ENCODE data around the gene TP53BP2.

Gene TP53BP2

GRCh38 chr1:223864084-223864483 lies 18.3 kb upstream of the TP53BP2 start:
- no peak overlapping the region for H3K4me3 ChIP-seq (ENCODE audit: low read depth, low read length)
- DNase-seq (ENCODE audit: low read depth) = no peak
- no peak for TF ChIP-seq CTCF (IDR thresholded peaks at IDR 0.05; ENCODE audit: low read depth, low read length, missing control alignments)
- in situ Hi-C loops (cut with HindIII; ENCODE audit: low sequenced_read_pairs) = no loop called here

- DNase-seq (ENCODE audit: low read depth) = no peak
- no peak for TF ChIP-seq CTCF (IDR thresholded peaks at IDR 0.05; ENCODE audit: low read depth, low read length, missing control alignments)
- H3K4me3 ChIP-seq (ENCODE audit: low read depth, low read length) = no peak overlapping the region
- in situ Hi-C loops (cut with HindIII; ENCODE audit: low sequenced_read_pairs) = no loop called here
Observed at GRCh38 chr1:223861904-223862303, 16.2 kb upstream of the TP53BP2 start.

DNA sequence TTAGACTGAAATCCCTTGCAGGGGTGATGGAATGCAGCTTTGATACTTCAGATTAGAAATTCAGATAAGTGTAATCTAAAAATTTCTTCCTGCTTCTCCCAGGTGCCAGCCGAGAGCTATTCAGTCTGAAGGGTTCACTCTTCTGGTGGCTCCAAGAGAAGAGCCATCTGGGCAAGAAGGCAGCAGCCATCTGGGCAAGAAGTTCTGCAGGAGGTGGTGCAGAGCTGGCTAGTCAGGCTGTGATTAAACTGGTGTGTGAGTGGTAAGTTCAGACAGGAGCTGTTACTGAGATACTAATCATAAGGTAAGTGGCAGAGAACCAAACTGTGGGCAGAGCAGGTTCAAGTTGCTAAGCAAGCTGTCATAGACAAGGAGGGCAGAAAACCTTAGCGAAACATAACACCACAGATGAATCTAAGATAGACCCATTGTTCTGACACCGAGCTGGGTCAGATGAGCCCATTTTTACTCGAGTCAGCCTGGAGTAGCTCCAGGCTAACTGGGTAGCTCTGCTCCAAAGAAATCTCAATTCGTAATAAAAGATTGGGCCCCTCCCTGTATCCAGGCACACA lies 14.4 kb upstream of the TP53BP2 start:
- in situ Hi-C loops (cut with HindIII; ENCODE audit: low sequenced_read_pairs) = no loop called here
- no peak for TF ChIP-seq CTCF (IDR thresholded peaks at IDR 0.05; ENCODE audit: low read depth, low read length, missing control alignments)
- DNase-seq (ENCODE audit: low read depth) = no peak
- no peak overlapping the region for H3K4me3 ChIP-seq (ENCODE audit: low read depth, low read length)

DNA sequence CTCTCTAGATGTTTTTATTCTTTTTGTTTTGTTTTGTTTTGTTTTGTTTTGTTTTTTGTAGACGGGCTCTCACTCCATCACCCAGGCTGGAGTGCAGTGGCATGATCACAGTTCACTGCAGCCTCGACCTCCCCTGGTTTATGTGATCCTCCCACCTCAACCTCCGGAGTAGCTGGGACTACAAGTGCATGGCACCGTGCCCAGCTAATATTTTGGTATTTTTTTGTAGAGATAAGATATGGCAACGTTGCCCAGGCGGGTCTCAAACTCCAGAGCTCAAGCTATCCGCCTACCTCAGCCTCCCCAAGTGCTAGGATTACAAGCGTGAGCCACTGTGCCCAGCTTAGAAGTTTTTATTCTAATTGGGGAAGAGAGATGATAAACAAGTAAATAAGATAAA lies 13.3 kb upstream of the TP53BP2 start:
- in situ Hi-C loops (cut with HindIII; ENCODE audit: low sequenced_read_pairs) = no loop called here
- H3K4me3 ChIP-seq (ENCODE audit: low read depth, low read length) = no peak overlapping the region
- DNase-seq (ENCODE audit: low read depth) = no peak
- no peak for TF ChIP-seq CTCF (IDR thresholded peaks at IDR 0.05; ENCODE audit: low read depth, low read length, missing control alignments)

DNA sequence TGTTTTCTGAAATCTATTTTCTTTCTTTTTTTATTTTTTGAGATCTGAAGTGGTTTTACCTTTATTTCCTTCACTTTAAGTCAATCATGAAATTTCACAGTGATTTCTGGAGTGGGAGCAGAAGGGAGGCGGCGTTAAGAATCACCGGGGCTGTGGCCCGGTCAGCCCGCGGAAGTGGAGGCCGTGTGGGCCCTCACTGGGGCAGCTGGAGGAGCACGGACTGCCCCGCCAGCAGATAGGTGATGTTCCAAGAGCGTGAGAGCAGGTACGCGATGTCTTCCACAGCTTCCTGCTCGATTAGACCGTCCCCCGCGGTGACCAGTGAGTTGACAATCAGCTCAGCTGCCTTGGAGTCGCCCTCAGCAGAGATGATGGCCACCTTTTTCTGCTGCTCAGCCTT lies 10.6 kb upstream of the TP53BP2 start:
- in situ Hi-C loops (cut with HindIII; ENCODE audit: low sequenced_read_pairs) = no loop called here
- TF ChIP-seq CTCF (IDR thresholded peaks at IDR 0.05; ENCODE audit: low read depth, low read length, missing control alignments) = no peak
- no peak for DNase-seq (ENCODE audit: low read depth)
- H3K4me3 ChIP-seq (ENCODE audit: low read depth, low read length) = no peak overlapping the region

DNA sequence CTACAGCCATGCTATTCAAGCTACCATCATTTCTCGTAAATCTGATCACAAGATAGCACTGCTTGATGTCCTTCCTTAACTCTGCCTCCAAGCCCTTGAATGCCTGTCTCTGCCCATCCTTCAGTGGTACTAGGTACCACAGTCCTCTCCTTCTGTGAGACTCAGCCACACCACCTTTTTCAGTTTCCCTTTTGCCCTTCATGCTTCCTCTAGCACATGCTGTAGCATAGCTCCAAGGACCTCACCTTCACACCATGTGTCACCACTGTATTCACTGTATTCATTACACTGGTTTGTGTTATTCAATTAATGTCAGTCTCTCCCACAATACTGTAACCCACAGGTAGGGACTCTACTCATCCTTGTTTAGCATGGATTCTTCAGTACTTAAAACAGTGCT lies 8.0 kb upstream of the TP53BP2 start:
- in situ Hi-C loops (cut with HindIII; ENCODE audit: low sequenced_read_pairs) = no loop called here
- no peak for TF ChIP-seq CTCF (IDR thresholded peaks at IDR 0.05; ENCODE audit: low read depth, low read length, missing control alignments)
- DNase-seq (ENCODE audit: low read depth) = no peak
- no peak overlapping the region for H3K4me3 ChIP-seq (ENCODE audit: low read depth, low read length)

DNA sequence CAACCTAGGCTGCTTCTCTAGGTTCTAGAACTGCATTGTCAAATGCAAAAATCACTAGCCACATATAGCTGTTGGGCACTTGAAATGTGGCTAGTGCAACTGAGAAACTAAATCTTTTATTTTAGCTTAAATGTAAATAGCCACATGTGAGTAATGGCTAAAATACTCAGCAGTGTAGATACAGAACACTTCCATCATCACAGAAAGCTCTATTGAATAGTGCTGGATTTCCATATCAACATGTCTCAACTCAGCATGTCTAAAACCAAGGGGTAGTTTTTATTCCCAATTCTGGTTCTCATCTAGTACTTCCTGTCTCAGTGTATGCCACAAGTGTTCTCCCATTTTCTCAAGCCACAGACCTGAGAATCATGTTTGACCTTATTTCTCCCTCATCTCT lies 7.5 kb upstream of the TP53BP2 start:
- no peak for DNase-seq (ENCODE audit: low read depth)
- no peak overlapping the region for H3K4me3 ChIP-seq (ENCODE audit: low read depth, low read length)
- no peak for TF ChIP-seq CTCF (IDR thresholded peaks at IDR 0.05; ENCODE audit: low read depth, low read length, missing control alignments)
- in situ Hi-C loops (cut with HindIII; ENCODE audit: low sequenced_read_pairs) = no loop called here

Measured in astrocyte of the cerebellum (primary cell).